HG03342 (cell line): Measurements from ENCODE around the gene ERP44.
"Not testable (repeated sequence)": the region's sequence is repeated elsewhere in the genome, so short reads cannot be mapped to it uniquely, and the experiment has no call there.

Experiments used
- ATAC-seq: cut with Tn5 transposase; IDR thresholded peaks from one replicate; pipeline ENCODE4 v1.9.1; 2021; ENCODE audit warnings: mild to moderate bottlenecking, moderate library complexity; ENCODE audit not compliant: unreplicated experiment

The ERP44 gene

GRCh38 chr9:100098887-100099721, at the start of gene ERP44, which contains the start of gene INVS:
TSS of gene ERP44 (minus strand) at chr9:100099000. CDS start at chr9:100098840, 160 bp downstream.
TSS of gene INVS (plus strand) at chr9:100099243. CDS start at chr9:100104522, 5,279 bp downstream.
- ATAC-seq: peak; percentile 98

GRCh38 chr9:100145976-100146375, 47.2 kb upstream of the ERP44 start:
- ATAC-seq: not testable (repeated sequence)

GRCh38 chr9:100145167-100145934, 46.6 kb upstream of the ERP44 start:
- ATAC-seq: not testable (repeated sequence)

- ATAC-seq: not testable (repeated sequence)
Measured at GRCh38 chr9:100141862-100142261, 43.1 kb upstream of the ERP44 start.

GRCh38 chr9:100140303-100140702, 41.5 kb upstream of the ERP44 start:
- not testable (repeated sequence) for ATAC-seq

- ATAC-seq: not testable (repeated sequence)
Measured at GRCh38 chr9:100136799-100137198, 38.0 kb upstream of the ERP44 start.

- no peak for ATAC-seq
Measured at GRCh38 chr9:100134731-100135130, 35.9 kb upstream of the ERP44 start.

DNA sequence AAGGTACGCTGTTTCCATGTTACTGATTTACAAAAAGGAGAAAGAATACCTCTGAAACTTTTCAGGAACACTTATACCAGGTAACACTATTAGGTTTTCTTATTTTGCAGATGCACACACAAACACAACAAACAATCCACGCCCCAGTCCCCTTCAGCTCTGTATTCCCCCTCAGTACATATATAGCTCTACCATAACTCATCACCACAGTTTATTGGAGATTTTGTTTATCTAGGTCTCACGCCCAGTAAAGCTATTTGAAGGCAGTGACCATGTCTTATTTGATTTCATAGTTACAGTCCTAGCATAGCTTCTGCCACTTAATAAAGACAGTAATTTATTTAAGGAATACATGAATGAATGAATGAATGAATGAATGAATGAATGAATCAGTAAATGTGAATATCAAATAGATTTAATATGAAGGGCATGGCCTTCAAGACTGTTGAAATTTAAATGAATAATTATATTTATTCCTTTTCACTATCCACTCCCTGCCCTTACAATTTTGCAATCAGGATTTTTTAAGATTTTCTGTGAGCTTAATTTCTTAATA, 33.2 kb upstream of the ERP44 start:
- ATAC-seq: no peak

DNA sequence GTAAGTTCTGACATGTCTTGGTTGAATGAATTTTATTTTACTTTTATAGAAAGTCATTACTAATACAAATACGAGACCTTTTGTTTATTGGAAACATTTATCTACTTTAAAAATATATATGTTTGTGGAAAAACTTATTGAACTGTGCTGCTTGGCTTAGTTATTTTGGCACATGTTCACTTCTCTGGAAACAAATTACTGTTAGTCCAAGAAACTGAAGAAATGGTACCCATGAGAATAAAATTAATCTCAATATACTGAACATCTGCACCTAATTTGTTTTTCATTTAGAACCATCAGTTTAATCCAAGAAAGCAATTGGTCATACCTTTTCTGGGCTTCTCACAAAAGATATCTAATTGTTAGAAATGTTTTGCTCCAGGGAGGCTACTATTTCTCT, 32.4 kb upstream of the ERP44 start:
- no peak for ATAC-seq

DNA sequence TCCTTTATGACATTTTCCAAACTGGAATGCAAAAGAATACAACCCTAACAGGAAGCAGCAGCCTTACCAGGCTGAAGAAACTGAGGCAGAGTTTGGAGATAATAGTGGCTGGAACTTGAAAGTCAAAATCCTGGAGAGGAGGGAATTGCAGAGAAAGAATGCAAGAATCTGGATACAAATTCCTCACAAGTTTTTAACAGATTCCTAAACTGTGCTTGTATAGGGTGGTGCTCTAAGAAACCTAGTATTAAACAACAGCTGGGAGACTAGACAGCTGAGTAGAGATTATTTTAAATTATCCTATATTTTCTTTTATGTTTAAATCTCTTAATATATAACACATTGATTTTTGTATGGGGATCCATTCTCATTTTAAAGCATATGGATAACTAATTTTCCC, 31.0 kb upstream of the ERP44 start:
- ATAC-seq: no peak

GRCh38 chr9:100126423-100126822, 27.6 kb upstream of the ERP44 start:
- ATAC-seq: no peak

- no peak for ATAC-seq
Measured at GRCh38 chr9:100125910-100126309, 27.1 kb upstream of the ERP44 start.

- ATAC-seq: no peak
Measured at GRCh38 chr9:100125236-100125635, 26.4 kb upstream of the ERP44 start.

GRCh38 chr9:100120286-100120685, 21.5 kb upstream of the ERP44 start:
- no peak for ATAC-seq

DNA sequence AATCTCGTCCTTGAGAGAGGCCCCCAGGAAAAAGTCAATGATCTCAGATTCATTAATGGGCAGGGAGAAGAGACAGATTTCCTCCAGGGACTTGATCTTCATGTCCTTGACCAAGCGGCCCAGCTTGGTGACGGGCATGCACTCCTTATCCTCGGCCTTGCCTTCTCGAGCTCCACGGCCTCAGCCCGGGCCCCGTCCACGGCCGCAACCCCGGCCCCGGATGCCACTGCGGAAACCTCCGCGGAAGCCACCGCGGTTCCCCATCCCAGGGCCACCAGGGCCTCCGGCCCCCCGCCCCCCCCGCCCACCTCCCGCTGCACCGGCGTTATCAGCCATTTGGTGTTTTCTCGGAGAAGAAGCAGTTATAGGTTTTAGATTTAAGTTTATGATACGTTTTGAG, 18.5 kb upstream of the ERP44 start:
- no peak for ATAC-seq

DNA sequence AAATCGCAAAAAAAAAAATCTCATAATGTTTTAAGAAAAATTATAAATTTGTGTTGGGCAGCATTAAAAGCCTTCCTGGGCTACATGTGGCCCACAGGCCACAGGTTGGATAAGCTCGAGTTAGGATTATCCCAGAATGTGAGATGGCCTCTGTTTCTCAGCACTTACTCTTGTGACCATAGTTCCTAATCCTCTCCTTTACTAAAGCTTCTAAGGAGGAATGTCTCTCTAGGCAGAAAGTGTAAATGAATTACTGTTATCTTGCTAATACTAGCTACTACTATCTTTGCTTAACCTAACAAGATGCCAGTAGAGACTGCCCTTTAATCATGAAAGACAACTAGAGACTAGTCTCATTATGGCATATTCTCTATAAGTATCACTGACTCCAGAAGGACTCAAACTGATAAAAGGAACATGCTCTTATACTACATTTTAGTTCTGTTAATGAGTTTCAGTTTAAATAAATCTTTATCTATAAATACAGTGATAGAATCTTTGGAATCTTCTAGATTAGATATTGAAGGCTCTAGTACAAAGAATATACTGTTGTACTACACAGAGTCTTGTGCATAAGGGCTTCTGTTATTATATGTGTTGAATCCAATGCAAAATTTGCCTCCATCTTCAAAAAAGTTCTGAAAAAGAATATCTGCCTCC, 14.0 kb upstream of the ERP44 start:
- no peak for ATAC-seq

DNA sequence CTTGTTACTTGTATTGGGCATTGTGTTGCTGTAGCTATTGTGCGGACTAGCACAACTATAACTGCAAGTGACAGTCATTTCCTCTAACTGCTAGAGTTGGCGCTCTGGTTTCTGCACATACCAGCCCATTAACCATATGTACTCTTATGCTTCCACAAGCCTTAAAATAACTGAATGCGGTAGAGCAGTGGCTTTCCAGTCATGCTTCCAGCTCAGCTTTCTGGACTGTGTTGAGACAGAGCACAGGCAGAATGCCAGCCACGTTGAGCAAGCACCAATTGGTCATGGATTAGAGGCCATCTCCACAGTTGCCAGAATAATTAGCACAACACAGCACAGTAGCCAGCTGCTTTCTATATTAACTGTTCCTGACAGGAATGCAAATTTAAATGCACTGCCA, 12.4 kb upstream of the ERP44 start:
- ATAC-seq: no peak

DNA sequence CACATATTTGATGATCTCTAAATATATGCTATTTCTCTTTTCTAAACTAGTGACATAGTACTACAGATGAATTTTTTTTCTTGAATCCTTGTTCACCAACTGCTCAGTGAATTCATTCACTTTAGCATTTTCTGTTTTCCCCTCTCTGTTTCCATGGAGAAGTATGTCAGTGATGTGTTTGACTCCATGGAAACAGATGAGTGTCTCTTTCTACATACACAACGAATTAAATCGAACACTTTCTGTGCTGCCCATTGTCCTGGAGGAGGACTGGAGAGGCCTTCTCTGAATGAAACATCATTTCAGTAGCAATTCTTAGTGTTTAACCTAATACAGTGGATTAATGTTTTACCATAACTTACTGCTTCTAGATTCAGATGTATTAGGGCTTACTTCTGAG, 9.8 kb upstream of the ERP44 start:
- no peak for ATAC-seq

- ATAC-seq: no peak
Measured at GRCh38 chr9:100106616-100107015, 7.8 kb upstream of the ERP44 start.

DNA sequence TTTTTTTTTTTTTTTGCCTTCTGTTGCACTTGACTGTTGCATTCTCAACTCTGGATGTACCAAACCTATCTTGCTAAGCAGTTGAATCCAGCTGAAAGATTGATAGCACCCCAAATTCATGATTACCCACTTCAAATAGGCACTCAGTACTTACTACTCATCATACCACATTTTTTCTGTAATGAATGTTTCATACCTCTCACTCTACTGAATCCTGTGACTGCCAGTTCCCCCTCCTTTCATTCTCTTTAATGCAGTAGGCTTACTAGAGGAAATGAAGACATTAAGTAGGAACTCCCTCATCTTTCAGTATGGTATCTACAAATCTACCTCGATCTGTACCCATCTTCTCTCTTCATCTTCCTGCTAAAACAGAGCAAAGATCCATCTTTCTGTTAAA, 7.1 kb upstream of the ERP44 start:
- no peak for ATAC-seq

DNA sequence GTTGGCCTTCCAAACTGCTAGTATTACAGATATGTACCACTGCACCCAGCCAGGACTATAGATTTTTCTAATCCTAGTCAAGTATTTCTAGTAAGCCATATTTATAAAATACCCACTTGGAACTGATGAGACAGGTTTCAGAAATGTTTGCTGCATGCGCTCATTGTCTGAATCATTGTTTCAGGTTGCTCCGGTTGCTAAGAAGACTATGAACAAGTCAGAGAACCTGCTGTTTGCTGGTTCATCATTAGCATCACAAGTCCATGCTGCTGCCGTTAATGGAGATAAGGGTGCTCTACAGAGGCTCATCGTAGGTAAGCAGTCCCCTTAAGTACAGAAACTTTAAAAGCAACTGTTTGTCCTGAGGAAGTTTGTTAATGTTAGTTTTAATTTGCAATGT, 5.5 kb upstream of the ERP44 start:
- no peak for ATAC-seq
